Activated naive CD4-positive, alpha-beta T cell treated with anti-CD3 and anti-CD28 coated beads, Interleukin-2, amount 50 U/mL, for 16 hours (primary cell): ENCODE measurements around the gene HTR3C.
"Not testable (repeated sequence)": the region's sequence is repeated elsewhere in the genome, so short reads cannot be mapped to it uniquely, and the experiment has no call there.

Experiments used
- DNase-seq: peaks from one replicate; pipeline ENCODE4 v3.0.0-alpha.2; 2020

The HTR3C gene, protein sequence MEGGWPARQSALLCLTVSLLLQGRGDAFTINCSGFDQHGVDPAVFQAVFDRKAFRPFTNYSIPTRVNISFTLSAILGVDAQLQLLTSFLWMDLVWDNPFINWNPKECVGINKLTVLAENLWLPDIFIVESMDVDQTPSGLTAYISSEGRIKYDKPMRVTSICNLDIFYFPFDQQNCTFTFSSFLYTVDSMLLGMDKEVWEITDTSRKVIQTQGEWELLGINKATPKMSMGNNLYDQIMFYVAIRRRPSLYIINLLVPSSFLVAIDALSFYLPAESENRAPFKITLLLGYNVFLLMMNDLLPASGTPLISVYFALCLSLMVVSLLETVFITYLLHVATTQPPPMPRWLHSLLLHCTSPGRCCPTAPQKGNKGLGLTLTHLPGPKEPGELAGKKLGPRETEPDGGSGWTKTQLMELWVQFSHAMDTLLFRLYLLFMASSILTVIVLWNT

DNA sequence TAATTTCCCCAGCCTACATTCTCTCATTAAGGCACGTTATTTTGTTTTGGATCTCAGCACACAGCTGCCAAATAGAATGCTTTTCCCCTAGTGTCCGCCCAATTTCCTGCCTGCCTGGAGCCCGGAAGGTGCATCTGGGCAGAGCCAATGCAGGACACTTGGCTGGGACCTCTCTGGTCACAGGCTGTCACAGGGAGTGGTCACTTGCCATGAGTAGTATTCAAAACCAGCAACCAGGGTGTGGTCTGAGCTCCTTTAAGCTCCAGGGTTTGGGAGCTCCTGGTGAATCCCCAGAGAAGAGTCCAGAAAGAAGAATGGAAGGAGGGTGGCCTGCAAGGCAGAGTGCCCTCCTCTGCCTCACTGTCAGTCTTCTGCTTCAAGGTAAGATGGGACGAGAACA, at the start of gene HTR3C:
Gene HTR3C, plus strand, starts transcription at position 281 of the 400 bp plus-strand sequence. Its CDS starts 34 bp downstream, at position 315.
- DNase-seq = no peak

DNA sequence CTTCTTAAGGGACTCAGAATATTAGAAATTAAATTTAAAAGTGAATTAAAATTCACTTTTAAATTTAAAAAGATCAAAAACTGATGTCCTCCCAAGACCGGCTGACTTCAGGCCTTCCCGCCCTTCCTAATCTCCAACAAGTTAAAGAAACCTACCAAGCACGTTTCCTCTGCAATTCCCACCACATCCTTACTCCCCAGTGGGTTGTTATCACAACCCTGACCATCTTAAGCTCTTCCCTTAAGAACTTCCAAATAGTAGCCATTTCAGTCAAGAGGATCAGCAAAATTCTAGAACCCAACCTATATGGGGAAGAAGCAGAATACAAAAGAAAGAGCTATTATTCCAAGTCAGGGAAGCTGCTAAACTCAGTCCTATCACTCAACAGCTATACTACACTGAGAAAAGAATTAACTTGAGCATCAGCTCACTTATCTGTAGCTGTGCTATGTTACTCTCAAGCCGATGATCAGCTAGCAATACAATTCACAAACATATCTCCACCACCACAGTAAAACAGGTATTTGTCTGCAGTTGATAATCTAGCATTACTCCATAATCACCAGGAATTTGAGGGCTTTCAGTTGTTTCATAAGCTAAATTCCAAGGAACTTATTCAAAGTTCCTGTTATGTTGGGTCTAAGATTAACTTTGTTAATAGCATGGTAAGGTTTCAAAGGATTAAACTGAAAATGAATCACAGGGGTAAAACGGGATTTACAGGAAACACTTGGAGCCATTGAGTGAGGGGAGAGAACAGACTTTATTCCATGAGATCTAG, 49.5 kb upstream of the HTR3C start:
- no peak for DNase-seq

DNA sequence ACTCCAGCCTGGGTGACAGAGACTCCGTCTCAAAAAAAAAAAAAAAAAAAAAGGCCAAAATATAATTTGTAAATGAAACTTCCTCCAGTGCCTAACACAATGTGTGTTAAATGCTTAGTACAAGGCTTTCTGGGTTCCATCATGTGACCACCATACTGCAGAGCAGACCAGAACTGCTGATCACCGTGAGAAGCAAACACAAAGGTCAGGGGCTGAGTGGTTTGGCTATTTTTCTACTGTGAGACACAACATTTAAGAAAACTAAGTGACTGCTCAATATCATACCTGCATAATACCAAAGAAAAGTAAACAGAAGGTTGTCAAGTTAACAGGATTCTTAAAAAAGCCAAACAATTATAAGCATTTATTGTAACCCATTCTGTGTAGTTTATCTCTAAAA, 48.4 kb upstream of the HTR3C start:
- DNase-seq = no peak

DNA sequence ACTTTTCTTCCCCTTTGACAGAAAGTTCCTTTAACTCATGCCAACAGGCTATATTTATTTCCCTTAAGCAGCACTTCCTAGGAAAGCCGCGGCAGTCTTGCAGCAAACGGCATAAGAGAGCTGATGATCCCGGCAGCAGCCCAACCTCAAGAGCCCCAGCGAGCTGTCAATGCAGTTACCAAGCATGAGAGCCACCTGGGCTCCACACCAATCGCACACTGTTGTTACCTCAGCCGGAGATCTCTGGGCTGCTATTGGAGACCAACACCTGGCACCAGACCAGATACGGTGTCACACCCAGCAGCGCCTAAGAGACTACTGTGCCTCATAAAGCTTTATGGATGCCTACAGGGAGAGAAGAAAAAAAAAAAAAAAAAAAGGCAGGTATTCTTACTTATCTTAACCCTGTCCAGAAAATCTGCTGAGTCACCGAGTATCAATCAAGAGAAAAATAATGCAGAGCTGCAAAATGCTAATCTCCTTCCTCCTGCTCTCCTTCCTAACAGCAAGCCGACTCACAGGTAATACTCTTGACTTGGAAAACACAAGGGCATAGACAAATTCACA, 46.8 kb upstream of the HTR3C start:
- DNase-seq = peak; percentile 26

DNA sequence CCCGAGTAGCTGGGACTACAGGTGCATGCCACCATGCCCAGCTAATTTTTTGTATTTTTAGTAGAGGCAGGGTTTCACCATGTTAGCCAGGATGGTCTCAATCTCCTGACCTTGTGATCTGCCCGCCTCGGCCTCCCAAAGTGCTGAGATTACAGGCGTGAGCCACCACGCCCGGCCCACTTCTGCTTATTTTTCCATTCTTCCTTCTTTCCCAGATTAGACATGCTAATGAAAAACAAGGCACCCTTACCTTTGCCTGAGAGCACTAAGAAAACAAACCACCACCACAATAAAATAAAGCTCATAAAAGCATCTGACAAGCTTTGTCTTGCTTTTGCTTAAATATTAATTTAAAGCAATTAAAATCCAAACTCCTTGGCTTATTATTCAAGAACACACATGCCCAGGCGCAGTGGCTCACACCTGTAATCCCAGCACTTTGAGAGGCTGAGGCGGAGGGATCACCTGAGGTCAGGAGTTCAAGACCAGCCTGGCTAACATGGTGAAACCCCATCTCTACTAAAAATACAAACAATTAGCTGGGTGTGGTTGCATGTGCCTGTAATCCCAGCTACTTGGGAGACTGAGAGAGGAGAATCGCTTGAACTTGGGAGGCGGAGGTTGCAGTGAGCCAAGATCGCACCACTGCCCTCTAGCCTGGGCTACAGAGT, 45.6 kb upstream of the HTR3C start:
- DNase-seq = not testable (repeated sequence)

DNA sequence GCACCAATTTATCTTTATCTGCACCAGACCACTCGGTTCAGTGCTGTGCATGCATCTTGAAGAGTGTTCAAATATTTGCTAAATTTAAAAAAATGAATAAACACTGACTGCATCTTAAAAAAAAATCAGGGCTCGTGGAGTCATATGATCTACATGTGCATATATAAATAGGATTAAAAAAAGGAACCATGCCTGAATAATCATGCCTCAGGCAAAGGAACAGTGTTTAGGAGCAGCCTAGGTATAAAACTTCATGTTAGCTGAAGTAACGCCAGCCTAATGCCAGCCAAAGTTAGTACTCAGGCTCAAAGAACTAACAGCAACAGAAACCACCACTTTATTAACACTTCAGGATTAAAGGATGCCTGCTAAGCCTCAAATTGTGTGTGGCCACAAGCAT, 44.7 kb upstream of the HTR3C start:
- no peak for DNase-seq

DNA sequence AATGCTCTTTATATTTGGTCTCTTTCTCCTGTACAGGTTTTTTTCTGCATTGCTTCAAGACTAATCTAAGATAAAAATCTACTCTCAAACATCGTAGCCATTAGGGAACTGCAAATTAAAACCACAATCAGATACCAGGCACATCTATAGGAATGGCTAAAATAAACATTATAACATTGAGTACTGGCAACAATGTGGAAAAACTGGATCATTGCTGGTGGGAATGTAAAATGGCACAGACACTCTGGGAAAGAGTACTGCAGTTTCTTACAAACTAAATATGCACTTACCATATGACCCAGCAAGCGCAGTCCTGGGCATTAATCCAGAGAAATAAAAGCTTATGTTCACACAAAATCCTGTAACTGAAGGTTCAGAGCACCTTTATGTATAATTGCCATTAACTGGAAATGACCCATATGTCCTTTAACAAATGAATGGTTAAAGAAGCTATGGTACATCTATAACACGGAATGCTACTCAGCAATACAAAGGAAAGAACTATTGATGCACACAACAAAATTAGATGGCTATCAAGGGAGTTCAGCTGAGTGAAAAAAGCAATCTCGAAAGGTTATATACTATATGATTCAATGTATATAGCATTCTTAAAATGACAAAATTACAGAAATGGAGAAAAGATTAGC, 41.5 kb upstream of the HTR3C start:
- no peak for DNase-seq

DNA sequence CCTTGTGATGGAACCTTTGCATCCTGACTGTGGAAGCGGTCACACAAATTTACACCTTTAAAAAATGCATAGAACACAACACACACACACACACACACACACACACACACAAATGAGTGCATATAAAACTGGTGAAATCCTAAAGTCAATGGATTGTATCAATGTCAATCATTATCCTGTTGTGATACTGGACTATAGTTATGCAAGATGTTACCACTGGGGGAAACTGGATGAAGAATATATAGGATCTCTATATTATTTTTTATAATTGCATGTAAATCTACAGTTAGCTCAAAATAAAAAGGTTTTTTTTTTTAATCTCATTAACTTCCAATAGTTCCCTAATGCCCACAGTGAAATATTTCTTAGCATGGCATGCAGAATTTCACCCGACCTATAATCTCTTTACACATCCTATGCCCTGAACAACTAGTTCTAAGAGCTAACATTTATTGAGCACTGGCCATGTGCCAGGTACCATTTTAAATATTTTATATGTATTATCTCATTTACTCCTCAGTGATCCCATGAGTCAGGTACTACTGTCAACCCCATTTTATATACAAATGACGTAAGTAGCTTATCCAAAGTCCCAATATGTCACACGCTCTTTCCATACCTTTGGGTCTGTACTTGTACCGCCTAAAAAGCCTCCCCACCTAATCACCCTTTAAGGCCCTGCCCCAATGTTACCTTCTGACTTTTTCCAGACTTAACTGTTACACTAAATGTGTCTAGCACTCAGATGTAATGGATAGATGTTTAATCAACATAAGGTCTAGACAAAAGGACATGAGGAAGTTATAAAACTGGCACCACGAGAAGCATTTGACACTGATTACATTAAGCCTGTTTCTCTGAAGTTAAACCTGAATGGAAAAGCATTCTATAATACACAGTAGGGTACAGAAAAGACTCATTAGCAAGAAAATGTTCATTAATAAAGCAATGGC, 40.6 kb upstream of the HTR3C start:
- no peak for DNase-seq

DNA sequence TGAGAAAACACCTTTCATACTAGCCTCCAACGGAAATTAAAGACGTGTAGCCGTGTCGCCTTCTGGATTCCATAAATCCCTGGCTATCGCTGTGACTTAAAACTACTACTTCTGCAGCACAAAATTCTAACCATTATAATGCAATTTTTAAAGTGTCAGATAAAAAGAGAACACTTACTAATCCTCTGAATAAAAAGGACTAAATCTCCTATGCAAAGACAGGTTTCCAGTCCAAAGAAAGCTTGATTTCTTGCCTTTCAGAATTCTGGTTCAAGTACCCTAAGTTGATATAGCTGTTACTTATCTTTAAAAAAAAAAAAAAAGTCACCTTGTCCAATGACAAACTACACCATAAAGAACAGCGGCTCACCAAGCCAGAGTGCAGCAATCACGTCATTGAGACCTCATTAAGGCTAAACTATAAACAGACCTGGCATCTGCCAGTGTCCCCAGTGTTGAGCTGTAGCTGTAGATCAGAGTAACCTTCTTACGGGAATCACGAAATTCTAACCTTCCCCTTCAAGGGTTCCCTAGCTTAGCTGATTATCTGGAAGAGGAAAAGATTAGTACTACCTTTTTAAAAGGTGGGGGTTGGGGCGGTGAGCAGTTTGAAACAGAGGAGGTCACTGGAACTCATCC, 37.3 kb upstream of the HTR3C start:
- DNase-seq = no peak

DNA sequence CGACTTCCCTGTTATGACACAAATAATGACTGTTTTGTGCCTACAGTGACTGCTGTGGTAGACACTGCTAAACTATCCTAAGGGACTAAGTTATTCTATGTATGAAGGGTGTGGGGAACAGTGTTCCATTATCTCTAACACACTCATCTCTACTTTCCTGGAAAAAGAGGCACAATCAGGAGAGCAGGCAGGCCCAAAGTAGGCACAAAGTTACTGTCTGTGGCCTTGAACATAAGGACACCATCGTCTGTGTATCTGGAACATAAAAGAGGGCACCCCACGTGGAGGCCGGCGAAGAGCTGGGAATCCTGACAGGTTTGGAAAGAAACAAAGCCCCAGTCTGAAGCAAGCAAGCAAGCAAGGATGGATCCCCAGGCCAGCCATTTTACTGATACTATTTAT, 36.7 kb upstream of the HTR3C start:
- DNase-seq = no peak

DNA sequence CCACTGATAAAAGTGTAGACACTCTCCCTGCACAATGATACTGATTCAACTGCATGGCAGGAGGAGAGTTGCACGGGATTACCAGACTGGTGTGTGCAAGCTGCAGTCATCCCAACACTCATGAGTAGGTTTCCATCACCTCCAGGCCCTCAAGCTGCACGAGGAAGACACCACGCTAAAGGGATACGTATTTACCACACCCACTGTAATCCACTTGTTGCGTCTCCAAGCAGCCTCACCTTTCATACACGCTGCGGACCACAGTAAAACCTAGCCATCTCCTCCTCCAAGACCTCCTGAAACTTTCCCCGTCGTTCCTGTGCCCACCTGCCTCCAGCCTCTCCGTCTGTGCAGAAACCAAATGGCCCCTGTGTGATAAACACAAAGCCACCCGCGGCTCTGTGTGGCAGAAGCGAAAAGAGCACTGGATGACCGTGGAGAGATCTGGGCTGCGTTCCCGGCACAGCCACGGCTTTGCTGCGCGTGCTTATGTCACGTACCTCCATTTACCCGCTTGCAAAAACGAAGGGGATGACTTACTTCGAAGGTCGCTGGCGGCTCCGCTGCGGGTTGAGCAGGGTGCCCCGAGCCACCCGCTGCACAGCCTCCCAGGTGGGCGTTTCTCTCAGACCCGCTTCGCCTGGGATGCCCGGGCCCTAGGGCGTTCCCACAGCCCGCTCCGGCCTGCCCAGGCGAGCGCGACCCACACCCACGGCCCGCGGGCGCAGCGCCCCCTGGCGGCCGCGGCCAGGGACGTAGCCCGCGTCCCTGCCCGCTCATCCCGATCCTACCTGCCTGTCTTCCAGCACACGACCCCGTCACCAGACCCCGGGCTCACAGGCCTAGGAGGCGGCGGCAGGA, 35.8 kb upstream of the HTR3C start:
- no peak for DNase-seq

DNA sequence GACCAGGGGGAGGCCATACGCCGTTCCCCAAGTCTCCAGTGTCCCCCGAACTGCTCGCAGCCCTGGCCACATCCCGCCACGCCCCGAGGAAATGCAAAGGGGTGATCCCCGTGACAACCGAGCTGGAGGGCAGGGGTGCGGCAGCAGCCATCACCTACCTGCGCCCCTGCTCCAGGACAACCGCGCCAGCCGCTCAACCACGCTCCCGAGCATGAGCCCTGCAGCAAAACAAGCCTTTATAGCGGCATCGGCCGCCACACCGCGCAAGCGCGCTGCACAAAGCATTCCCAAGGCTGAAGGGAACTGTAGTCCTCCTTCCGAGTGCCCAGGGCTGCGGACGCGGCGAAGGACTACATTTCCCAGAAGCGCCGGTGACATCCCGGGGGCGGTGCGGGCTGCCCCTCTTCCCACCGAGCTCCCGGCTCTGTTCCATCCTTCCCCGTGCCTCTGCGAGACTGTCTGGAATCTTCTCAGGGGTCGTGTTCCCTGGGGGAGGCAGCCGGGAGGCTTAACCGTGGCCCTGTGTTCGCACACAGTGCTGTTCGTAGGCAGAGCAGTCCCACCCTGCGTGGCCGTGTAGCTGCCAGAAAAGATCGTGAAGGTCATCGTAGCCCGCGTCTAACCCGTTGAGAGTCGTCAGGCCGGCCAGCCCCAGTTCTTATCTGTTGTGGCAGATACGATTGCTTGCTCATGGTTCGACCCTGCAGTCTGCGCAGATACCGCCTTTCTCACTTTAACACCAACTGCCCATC, 35.0 kb upstream of the HTR3C start, which contains the start of gene ABCC5:
Gene ABCC5, minus strand, starts transcription at position 213 of the 752 bp plus-strand sequence. CDS start 3,492 bp downstream, outside the sequence.
- peak; percentile 85 for DNase-seq

DNA sequence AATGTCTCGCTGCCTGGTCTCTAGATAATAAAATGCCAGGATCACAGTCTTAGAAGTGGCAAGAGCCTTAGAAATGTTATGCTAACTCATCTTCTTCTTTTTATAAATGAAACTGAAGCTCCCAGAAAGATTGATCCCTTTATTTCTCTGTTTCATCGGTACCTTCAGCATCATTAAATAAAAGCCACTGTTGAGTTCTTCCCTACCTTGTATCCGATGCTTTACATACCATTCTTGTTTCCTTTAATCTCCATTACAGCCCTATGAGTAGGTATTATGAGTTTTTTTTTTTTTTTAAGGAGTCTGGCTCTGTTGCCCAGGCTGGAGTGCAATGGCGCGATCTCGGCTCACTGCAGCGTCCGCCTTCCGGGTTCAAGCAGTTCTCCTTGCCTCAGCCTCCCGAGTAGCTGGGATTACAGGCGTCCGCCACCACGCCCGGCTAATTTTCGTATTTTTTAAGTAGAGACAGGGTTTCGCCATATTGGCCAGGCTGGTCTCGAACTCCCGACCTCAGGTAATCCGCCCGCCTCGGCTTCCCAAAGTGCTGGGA, 34.3 kb upstream of the HTR3C start:
- DNase-seq = no peak

DNA sequence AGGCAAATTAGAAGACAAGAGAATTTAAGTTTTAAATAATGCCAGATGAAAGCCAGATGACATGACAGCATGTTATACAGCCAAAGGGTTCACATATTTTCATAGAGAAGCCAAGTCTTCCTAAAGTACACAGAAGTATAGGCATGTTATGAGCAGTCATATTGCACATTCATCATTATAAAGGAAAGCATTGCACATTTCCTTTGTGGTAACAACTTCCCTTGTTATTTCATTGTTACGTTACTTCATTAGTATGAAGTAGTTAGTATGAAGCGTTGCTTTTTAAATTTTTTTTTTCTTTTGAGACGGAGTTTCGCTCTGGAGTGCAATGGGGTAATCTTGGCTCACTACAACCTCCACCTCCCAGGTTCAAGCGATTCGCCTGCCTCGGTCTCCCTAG, 30.5 kb upstream of the HTR3C start:
- no peak for DNase-seq

DNA sequence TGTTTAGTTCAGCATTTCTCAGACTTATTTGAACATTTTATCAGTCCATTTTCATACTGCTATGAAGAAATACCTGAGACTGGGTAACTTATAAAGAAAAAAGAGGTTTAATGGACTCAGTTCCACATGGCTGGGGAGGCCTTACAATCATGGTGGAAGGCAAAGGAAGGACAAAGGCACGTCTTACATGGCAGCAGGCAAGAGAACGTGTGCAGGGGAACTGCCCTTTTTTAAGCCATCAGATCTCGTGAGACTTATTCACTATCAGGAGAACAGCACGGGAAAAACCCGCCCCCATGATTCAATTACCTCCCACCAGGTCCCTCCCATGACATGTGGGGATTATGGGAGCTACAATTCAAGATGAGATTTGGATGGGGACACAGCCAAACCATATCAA, 27.6 kb upstream of the HTR3C start:
- not testable (repeated sequence) for DNase-seq

DNA sequence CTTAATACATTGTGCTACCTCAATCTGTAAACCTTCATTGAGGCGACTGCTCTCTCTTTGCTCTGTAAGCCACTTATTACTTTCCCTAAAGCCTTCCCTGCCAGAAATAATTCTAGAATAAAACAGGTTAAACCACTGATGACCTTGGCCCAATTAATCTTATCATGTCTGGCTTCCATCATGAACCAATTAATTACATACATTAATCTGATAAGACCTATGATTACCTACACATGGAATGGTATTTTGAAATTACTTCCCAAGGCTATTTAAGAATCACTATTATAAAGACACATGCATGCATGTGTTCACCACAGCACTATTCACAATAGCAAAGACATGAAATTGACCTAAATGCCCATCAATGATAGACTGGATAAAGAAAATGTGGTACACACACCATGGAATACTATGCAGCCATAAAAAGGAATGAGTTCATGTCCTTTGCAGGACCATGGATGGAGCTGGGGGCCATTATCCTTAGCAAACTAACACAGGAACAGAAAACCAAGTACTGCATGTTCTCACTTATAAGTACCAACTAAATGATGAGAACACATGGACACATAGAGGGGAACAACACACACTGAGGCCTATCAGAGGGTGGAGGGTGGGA, 24.5 kb upstream of the HTR3C start:
- not testable (repeated sequence) for DNase-seq

DNA sequence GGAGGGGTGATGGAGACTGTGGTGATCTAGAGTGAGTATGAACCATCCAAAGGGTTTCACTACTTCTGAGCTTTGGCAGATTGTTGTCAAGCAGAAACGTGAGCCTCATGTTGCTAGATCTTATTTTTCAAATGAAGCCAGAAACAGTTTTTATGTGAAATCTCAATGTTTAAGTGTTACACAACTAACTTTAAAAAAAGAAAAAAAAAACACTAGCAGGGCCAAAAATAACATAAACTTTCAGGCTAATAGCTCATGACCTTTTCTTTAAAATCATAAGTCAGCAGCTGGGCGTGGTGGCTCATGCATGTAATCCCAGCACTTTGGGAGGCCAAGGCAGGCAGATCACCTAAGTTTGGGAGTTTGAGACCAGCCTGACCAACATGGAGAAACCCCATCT, 23.4 kb upstream of the HTR3C start:
- DNase-seq = no peak

DNA sequence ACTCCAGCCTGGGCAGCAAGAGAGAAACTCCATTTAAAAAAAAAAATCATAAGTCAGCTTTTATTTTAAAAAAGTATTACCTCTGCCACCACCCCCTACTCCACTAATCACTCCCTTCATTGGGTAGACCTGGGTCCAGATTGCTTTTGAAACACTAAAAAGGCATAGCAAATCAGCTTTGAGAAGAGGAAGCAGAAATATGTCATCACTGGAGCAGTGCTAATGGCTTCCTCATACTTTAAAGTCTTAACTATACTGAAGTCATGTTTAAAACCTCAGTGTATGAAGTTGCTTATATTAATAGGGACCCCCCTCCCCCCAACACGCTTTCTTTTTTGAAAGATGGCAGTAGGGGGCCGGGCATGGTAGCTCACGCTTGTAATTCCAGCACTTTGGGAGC, 22.3 kb upstream of the HTR3C start:
- no peak for DNase-seq
